K562 (cell line): ENCODE results near the gene VMP1. TPM values are rescaled to one million over a fixed set of nuclear protein-coding genes. Genes with fewer than 3 reads are reported as not detected.

Experiments used
- ARNT ChIP-seq, 2 experiments: fragments of 450-650 bp; IDR thresholded peaks; 2 replicates each; pipeline ENCODE4 v1.6.1; 2016; ENCODE audit warnings: mild to moderate bottlenecking in 1 of 2
- CAMTA2 ChIP-seq: fragments of 250-450 bp; sonication (Bioruptor Pico); conservative IDR thresholded peaks from 2 replicates; pipeline ENCODE4 v1.5.1; 2022
- DMBX1 ChIP-seq: fragments of 250-450 bp; sonication (Bioruptor Pico); IDR thresholded peaks from 2 replicates; pipeline ENCODE4 v1.8.0; 2022; ENCODE audit warnings: inconsistent platforms, mild to moderate bottlenecking, moderate library complexity, borderline replicate concordance
- E2F3 ChIP-seq: fragments of 250-450 bp; sonication (Bioruptor Pico); IDR thresholded peaks from 2 replicates; pipeline ENCODE4 v1.4.0; 2020; ENCODE audit warnings: mild to moderate bottlenecking
- EGR1 ChIP-seq: fragments of 450-650 bp; conservative IDR thresholded peaks from 2 replicates; pipeline ENCODE4 v1.6.1; 2017; ENCODE audit warnings: mild to moderate bottlenecking
- EHMT2 ChIP-seq: fragments of 450-650 bp; IDR thresholded peaks from 2 replicates; pipeline ENCODE4 v1.6.1; 2018; ENCODE audit warnings: antibody characterized with exemption
- ETV1 ChIP-seq: fragments of 450-650 bp; conservative IDR thresholded peaks from 2 replicates; pipeline ENCODE4 v1.6.1; 2016; ENCODE audit warnings: missing genetic modification characterization, control low read depth, low read depth, missing compliant biosample characterization
- ETV6 ChIP-seq, 3 experiments: fragments of 150-350 bp in 1 of 3; sonication (generic) in 1 of 3; formaldehyde crosslinking in 1 of 3; IDR thresholded peaks; 2 replicates each; pipeline versions ENCODE4 v1.6.1 to v1.8.0; 2014 to 2022; ENCODE audit warnings: borderline replicate concordance in 2 of 3, low read depth in 2 of 3, antibody characterized with exemption in 1 of 3, low read length in 1 of 3, mild to moderate bottlenecking in 1 of 3, missing genetic modification reagents in 1 of 3
- HNRNPL ChIP-seq: fragments of 200-400 bp; formaldehyde crosslinking; IDR thresholded peaks from 2 replicates; pipeline ENCODE4 v1.6.1; 2017; ENCODE audit warnings: low read depth, mild to moderate bottlenecking, low read length
- MCM5 ChIP-seq: fragments of 450-650 bp; IDR thresholded peaks from 2 replicates; pipeline ENCODE4 v1.6.1; 2016; ENCODE audit warnings: low read depth
- MYNN ChIP-seq, 2 experiments: sonication (generic); formaldehyde crosslinking in 1 of 2; IDR thresholded peaks; 2 replicates each; pipeline versions ENCODE4 v1.5.0 to v1.6.1; 2016 to 2020; ENCODE audit warnings: antibody characterized with exemption in 1 of 2, missing genetic modification reagents in 1 of 2
- NFXL1 ChIP-seq: fragments of 450-650 bp; formaldehyde crosslinking; IDR thresholded peaks from 2 replicates; pipeline ENCODE4 v1.4.0; 2021; ENCODE audit warnings: mild to moderate bottlenecking
- RAD21 ChIP-seq, 2 experiments: fragments of 250-450 bp in 1 of 2; fragments of 450-650 bp in 1 of 2; sonication (Bioruptor Pico) in 1 of 2; formaldehyde crosslinking in 1 of 2; IDR thresholded peaks in 1 of 2; conservative IDR thresholded peaks in 1 of 2; 2 replicates each; pipeline versions ENCODE4 v1.4.0 to v1.8.0; 2020 to 2022; ENCODE audit warnings: mild to moderate bottlenecking in 2 of 2, moderate library complexity in 1 of 2
- RB1 ChIP-seq: fragments of 450-650 bp; IDR thresholded peaks from 2 replicates; pipeline ENCODE4 v1.6.1; 2017; ENCODE audit warnings: low read depth, mild to moderate bottlenecking
- RBFOX2 ChIP-seq: fragments of 200-400 bp; formaldehyde crosslinking; IDR thresholded peaks from 2 replicates; pipeline ENCODE4 v1.6.1; 2017; ENCODE audit warnings: low read depth, mild to moderate bottlenecking, low read length, moderate library complexity
- SMAD4 ChIP-seq: fragments of 250-450 bp; sonication (Bioruptor Pico); conservative IDR thresholded peaks from 2 replicates; pipeline ENCODE4 v1.8.0; 2021; ENCODE audit warnings: inconsistent platforms, mild to moderate bottlenecking, moderate library complexity
- TAF1 ChIP-seq: IDR thresholded peaks from 2 replicates; pipeline ENCODE4 v1.6.1; 2011; ENCODE audit warnings: mild to moderate bottlenecking, low read length, moderate library complexity; ENCODE audit not compliant: insufficient read depth, control insufficient read depth, severe bottlenecking; ENCODE audit errors: extremely low read depth
- TAF7 ChIP-seq: fragments of 450-650 bp; IDR thresholded peaks from 2 replicates; pipeline ENCODE4 v1.6.1; 2016; ENCODE audit warnings: missing genetic modification characterization, missing compliant biosample characterization
- U2AF2 ChIP-seq: fragments of 200-400 bp; formaldehyde crosslinking; optimal IDR thresholded peaks from 2 replicates; pipeline ENCODE3; 2017; ENCODE audit warnings: low read depth, mild to moderate bottlenecking, low read length
- ZEB2 ChIP-seq: fragments of 450-650 bp; IDR thresholded peaks from 2 replicates; pipeline ENCODE4 v1.6.1; 2016
- ZNF165 ChIP-seq: fragments of 250-450 bp; sonication (Bioruptor Pico); IDR thresholded peaks from 2 replicates; pipeline ENCODE4 v1.4.0; 2020; ENCODE audit warnings: borderline replicate concordance
- ZSCAN32 ChIP-seq: fragments of 450-650 bp; formaldehyde crosslinking; IDR thresholded peaks from 2 replicates; pipeline ENCODE4 v1.4.0; 2020; ENCODE audit warnings: mild to moderate bottlenecking, moderate library complexity
- polyA plus RNA-seq, 8 experiments: library from polyadenylated mRNA; depleted of rRNA in 4 of 8; stranded (reverse) in 5 of 8; unstranded in 3 of 8; fragments of >200 nt; fragmentation: Nextera tagmentation in 2 of 8; fragmentation: Illumina TruSeq in 1 of 8; extraction: Ambion mirVana in 2 of 8; extraction: Trizol in 1 of 8; gene quantifications; 2 replicates each; pipeline versions ENCODE4 v1.2.1 to v1.2.3, GENCODE V29; 2011 to 2014; ENCODE audit warnings: inconsistent platforms in 1 of 8, missing spikeins in 1 of 8
- total RNA-seq, 7 experiments: library from RNA; depleted of rRNA in 6 of 7; stranded (reverse); fragments of >200 nt in 6 of 7; fragmentation: Illumina TruSeq in 2 of 7; extraction: Trizol in 2 of 7; gene quantifications; 2 replicates each; pipeline versions ENCODE4 v1.2.1 to v1.2.3, GENCODE V29; 2011 to 2021; ENCODE audit warnings: low replicate concordance in 1 of 7
- TF ChIP-seq, protein P1 (sequence below): IDR thresholded peaks from 2 replicates; pipeline ENCODE4 v1.6.1; 2014; ENCODE audit warnings: antibody characterized with exemption
- TF ChIP-seq, protein P2 (sequence below), 2 experiments: fragments of 450-650 bp in 1 of 2; sonication (generic) in 1 of 2; formaldehyde crosslinking in 1 of 2; IDR thresholded peaks in 1 of 2; conservative IDR thresholded peaks in 1 of 2; 2 replicates each; pipeline versions ENCODE4 v1.6.1 to v1.8.1; 2016 to 2023; ENCODE audit warnings: mild to moderate bottlenecking in 2 of 2, moderate library complexity in 2 of 2, inconsistent platforms in 1 of 2, missing genetic modification reagents in 1 of 2
- TF ChIP-seq, protein P3 (sequence below), 2 experiments: fragments of 250-450 bp in 1 of 2; fragments of 450-650 bp in 1 of 2; sonication (Bioruptor Pico) in 1 of 2; IDR thresholded peaks; 2 replicates each; pipeline versions ENCODE4 v1.6.1 to v1.8.0; 2016 to 2021; ENCODE audit warnings: mild to moderate bottlenecking in 2 of 2, moderate library complexity in 2 of 2, missing compliant biosample characterization in 1 of 2, missing genetic modification characterization in 1 of 2

VMP1 gene
- total and polyA plus RNA-seq, 9 of the 15 experiments (the other 6 are each of a cell fraction or from before 2014, with no cell fraction given), result 123 to 304 (median 151) TPM

GRCh38 chr17:59837308-59838051, 130.0 kb downstream of the VMP1 start (continued):
- TF ChIP-seq, protein P1, sequence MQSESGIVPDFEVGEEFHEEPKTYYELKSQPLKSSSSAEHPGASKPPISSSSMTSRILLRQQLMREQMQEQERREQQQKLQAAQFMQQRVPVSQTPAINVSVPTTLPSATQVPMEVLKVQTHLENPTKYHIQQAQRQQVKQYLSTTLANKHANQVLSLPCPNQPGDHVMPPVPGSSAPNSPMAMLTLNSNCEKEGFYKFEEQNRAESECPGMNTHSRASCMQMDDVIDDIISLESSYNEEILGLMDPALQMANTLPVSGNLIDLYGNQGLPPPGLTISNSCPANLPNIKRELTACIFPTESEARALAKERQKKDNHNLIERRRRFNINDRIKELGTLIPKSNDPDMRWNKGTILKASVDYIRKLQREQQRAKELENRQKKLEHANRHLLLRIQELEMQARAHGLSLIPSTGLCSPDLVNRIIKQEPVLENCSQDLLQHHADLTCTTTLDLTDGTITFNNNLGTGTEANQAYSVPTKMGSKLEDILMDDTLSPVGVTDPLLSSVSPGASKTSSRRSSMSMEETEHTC, result no peak; the same call in 1 of the 2 replicates
- TF ChIP-seq ETV6 (IDR thresholded peaks at IDR 0.05; ENCODE audit: borderline replicate concordance in 1 of 2, low read depth in 2 of 2, low read length in 1 of 2) (peak in 1 of 2 experiments; percentile 47; a peak in 1 of 4 replicates), ETV6 (CRISPR knock-in tag; IDR thresholded peaks at IDR 0.05; ENCODE audit: borderline replicate concordance) (no peak), SMAD4 (peak; percentile 66), EGR1 (peak; percentile 63), DMBX1 (CRISPR knock-in tag) (peak; percentile 90), TAF1 (peak; percentile 97), ZEB2 (no peak; the same call in 1 of the 2 replicates), ETV1 (tag) (peak; percentile 75), CAMTA2 (CRISPR knock-in tag) (0 out of 2 replicates have a peak, but pooled peaks have one; percentile 62), EHMT2 (no peak), RAD21 (CRISPR knock-in tag; conservative IDR thresholded peaks at IDR 0.05 in 1 of 2, IDR thresholded peaks at IDR 0.05 in 1 of 2) (no peak), ZSCAN32 (peak; percentile 51; the same call in 1 of the 2 replicates), U2AF2 (no peak), E2F3 (CRISPR knock-in tag) (no peak; the same call in 1 of the 2 replicates), MCM5 (no peak), ARNT (IDR thresholded peaks at IDR 0.05) (peak; percentile 57 to 84; a peak in 2 of 4 replicates), TAF7 (peak; percentile 14; the same call in 1 of the 2 replicates), RBFOX2 (no peak), ZNF165 (CRISPR knock-in tag) (peak; percentile 25; the same call in 1 of the 2 replicates), MYNN (IDR thresholded peaks at IDR 0.05) (peak; percentile 55; the same call in 1 of the 2 replicates), MYNN (CRISPR knock-in tag; IDR thresholded peaks at IDR 0.05) (no peak), HNRNPL (no peak), RB1 (no peak), NFXL1 (peak; percentile 77; the same call in 1 of the 2 replicates)
- TF ChIP-seq, protein P2, sequence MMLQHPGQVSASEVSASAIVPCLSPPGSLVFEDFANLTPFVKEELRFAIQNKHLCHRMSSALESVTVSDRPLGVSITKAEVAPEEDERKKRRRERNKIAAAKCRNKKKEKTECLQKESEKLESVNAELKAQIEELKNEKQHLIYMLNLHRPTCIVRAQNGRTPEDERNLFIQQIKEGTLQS (IDR thresholded peaks at IDR 0.05), result peak; percentile 96
- TF ChIP-seq, protein P2 (CRISPR knock-in tag; conservative IDR thresholded peaks at IDR 0.05), result peak; percentile 5; the same call in 1 of the 2 replicates
- TF ChIP-seq, protein P3, sequence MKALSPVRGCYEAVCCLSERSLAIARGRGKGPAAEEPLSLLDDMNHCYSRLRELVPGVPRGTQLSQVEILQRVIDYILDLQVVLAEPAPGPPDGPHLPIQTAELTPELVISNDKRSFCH (CRISPR knock-in tag; IDR thresholded peaks at IDR 0.05), result no peak
- TF ChIP-seq, protein P3 (tag; IDR thresholded peaks at IDR 0.05), result peak; percentile 80; the same call in 1 of the 2 replicates
